ENCODE measurements around the gene KCNQ1.

DNA sequence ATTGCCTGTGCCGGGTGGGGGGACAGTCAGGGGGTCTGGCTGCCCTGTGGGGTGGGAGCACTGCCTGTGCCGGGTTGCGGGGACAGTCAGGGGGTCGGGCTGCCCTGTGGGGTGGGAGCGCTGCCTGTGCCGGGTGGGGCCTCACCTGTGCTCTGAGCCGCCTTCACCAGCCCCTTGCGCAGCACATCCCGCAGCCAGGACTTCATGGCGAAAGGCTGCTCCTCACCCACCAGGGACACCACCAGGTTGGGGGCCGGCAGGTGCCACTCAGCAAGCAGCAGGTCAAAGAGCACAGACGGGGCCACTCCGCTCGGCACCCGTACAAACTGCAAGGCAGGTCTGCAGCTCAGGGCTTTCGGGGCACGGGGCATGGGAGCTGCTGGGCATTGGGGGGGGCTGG is 22.8 kb upstream of the KCNQ1 start:
- TF ChIP-seq, protein P1, sequence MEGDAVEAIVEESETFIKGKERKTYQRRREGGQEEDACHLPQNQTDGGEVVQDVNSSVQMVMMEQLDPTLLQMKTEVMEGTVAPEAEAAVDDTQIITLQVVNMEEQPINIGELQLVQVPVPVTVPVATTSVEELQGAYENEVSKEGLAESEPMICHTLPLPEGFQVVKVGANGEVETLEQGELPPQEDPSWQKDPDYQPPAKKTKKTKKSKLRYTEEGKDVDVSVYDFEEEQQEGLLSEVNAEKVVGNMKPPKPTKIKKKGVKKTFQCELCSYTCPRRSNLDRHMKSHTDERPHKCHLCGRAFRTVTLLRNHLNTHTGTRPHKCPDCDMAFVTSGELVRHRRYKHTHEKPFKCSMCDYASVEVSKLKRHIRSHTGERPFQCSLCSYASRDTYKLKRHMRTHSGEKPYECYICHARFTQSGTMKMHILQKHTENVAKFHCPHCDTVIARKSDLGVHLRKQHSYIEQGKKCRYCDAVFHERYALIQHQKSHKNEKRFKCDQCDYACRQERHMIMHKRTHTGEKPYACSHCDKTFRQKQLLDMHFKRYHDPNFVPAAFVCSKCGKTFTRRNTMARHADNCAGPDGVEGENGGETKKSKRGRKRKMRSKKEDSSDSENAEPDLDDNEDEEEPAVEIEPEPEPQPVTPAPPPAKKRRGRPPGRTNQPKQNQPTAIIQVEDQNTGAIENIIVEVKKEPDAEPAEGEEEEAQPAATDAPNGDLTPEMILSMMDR (IDR thresholded peaks at IDR 0.05): no peak
- TF ChIP-seq POLR2A (IDR thresholded peaks at IDR 0.05): no peak
- TF ChIP-seq POLR2AphosphoS5 (IDR thresholded peaks at IDR 0.05; ENCODE audit: insufficient read depth in 1 of 2, low read depth in 1 of 2): no peak
